ENCODE measurements around the gene MAST1.

DNA sequence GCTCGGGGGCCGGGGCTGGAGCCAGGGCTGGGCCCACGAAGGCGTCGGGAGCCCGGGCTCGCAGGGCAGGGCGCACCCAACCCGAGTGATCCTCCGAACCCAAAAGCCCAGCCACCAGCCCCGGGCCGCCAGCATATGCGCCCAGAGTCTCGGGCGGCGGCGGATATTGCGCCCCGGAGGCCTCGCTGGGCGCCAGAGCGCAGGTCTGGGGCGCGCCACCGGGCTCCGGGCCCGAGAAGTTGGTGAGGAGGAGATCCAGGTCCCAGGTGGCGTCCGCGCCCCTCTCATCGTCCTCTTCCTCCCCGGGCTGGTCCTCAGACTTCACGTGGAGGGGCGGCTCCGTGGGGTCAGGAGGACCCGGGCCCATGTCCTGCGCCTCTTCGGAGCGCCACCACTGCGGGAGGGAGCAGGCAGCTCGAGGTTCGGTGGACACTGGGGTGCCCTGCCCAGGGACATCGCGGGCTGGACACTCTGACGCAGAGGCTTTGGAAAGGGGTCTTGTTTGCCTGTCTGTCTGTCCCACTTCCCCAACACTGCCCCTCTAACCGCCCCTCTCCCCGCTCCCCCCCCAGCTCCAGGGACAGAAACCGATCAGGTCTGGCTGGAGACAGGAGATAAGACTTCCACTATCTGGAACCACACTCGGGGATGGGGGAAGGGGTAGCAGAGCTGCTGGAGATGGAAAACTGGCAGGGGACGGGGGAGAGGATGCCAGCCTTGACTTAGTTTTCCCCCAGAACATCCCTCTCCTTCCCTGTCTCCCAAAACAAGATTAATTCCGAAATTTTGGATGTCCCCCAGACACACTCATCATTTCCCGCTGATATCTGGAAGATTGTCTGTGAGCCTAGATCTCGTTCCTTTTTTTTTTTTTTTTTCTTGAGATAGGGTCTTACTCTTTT is 47.7 kb downstream of the MAST1 start:
- no peak for TF ChIP-seq SP1 (IDR thresholded peaks at IDR 0.05)
- TF ChIP-seq, protein P1, sequence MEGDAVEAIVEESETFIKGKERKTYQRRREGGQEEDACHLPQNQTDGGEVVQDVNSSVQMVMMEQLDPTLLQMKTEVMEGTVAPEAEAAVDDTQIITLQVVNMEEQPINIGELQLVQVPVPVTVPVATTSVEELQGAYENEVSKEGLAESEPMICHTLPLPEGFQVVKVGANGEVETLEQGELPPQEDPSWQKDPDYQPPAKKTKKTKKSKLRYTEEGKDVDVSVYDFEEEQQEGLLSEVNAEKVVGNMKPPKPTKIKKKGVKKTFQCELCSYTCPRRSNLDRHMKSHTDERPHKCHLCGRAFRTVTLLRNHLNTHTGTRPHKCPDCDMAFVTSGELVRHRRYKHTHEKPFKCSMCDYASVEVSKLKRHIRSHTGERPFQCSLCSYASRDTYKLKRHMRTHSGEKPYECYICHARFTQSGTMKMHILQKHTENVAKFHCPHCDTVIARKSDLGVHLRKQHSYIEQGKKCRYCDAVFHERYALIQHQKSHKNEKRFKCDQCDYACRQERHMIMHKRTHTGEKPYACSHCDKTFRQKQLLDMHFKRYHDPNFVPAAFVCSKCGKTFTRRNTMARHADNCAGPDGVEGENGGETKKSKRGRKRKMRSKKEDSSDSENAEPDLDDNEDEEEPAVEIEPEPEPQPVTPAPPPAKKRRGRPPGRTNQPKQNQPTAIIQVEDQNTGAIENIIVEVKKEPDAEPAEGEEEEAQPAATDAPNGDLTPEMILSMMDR (IDR thresholded peaks at IDR 0.05; ENCODE audit: low read depth, low read length, missing input control): no peak
- TF ChIP-seq EGR1 (IDR thresholded peaks at IDR 0.05; ENCODE audit: low read depth in 2 of 2): no peak
- TF ChIP-seq, protein P2, sequence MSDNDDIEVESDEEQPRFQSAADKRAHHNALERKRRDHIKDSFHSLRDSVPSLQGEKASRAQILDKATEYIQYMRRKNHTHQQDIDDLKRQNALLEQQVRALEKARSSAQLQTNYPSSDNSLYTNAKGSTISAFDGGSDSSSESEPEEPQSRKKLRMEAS (IDR thresholded peaks at IDR 0.05): no peak
- no peak for TF ChIP-seq TAF1 (conservative IDR thresholded peaks at IDR 0.05)
- no peak for TF ChIP-seq RAD21 (IDR thresholded peaks at IDR 0.05)
- no peak for TF ChIP-seq GABPA (IDR thresholded peaks at IDR 0.05 in 1 of 2, conservative IDR thresholded peaks at IDR 0.05 in 1 of 2)
- TF ChIP-seq FOXA1 (IDR thresholded peaks at IDR 0.05): no peak
